Activated CD8-positive, alpha-beta memory T cell treated with anti-CD3 and anti-CD28 coated beads, Interleukin-2, amount 50 U/mL, for 24 hours (primary cell): ENCODE measurements around the gene ANAPC5.

Source experiments
- DNase-seq: peaks from one replicate; pipeline ENCODE4 v3.0.0-alpha.2; 2020; ENCODE audit errors: extremely low read depth

The ANAPC5 gene

DNA sequence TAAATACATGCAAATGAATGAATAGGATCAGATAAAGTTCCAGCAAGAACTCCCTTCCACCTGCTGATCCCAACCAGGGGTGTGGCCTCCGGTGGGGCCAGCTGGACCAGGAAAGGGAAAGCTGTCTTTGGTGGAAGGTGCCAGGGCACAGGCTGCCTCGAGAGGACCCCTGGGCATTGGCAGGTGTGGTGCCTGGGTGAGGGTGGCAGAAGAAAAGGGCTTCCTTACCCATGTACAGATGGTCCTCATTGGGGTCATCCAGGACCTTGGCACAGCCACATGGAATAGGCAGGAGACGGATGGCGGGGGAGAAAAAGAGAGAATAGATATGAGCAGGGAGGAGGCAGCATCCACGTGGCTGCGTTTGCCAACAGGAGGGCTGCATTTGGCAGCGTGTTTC lies 92.1 kb downstream of the ANAPC5 start:
- DNase-seq: no peak

DNA sequence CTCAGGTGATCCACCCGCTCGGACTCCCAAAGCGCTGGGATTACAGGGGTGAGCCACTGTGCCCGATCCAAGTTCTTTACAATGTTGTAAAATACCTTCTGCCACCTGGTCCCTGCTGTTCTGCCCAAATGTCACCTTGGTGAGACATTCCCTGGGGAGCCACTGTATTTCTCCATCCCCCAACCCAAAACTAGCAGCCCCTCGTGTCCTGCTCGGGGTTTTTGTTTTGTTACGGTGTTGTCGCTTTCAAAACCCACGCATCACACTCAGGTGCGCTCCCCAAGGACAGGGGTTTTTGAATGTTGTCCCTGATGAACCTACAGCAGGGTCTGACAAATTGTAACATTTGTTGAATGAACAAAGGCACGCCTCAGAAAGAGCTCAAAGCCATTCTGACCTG lies 93.1 kb downstream of the ANAPC5 start:
- DNase-seq: no peak
